HPDE6-E6E7 (cell line): Measurements from ENCODE around the gene ECT2.
"Not testable (repeated sequence)": the region's sequence is repeated elsewhere in the genome, so short reads cannot be mapped to it uniquely, and the experiment has no call there.

ENCODE experiments used
- DNase-seq: peaks from one replicate; pipeline ENCODE4 v3.0.0; 2011; ENCODE audit warnings: missing footprints; ENCODE audit errors: extremely low spot score

Gene ECT2, protein sequence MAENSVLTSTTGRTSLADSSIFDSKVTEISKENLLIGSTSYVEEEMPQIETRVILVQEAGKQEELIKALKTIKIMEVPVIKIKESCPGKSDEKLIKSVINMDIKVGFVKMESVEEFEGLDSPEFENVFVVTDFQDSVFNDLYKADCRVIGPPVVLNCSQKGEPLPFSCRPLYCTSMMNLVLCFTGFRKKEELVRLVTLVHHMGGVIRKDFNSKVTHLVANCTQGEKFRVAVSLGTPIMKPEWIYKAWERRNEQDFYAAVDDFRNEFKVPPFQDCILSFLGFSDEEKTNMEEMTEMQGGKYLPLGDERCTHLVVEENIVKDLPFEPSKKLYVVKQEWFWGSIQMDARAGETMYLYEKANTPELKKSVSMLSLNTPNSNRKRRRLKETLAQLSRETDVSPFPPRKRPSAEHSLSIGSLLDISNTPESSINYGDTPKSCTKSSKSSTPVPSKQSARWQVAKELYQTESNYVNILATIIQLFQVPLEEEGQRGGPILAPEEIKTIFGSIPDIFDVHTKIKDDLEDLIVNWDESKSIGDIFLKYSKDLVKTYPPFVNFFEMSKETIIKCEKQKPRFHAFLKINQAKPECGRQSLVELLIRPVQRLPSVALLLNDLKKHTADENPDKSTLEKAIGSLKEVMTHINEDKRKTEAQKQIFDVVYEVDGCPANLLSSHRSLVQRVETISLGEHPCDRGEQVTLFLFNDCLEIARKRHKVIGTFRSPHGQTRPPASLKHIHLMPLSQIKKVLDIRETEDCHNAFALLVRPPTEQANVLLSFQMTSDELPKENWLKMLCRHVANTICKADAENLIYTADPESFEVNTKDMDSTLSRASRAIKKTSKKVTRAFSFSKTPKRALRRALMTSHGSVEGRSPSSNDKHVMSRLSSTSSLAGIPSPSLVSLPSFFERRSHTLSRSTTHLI

DNA sequence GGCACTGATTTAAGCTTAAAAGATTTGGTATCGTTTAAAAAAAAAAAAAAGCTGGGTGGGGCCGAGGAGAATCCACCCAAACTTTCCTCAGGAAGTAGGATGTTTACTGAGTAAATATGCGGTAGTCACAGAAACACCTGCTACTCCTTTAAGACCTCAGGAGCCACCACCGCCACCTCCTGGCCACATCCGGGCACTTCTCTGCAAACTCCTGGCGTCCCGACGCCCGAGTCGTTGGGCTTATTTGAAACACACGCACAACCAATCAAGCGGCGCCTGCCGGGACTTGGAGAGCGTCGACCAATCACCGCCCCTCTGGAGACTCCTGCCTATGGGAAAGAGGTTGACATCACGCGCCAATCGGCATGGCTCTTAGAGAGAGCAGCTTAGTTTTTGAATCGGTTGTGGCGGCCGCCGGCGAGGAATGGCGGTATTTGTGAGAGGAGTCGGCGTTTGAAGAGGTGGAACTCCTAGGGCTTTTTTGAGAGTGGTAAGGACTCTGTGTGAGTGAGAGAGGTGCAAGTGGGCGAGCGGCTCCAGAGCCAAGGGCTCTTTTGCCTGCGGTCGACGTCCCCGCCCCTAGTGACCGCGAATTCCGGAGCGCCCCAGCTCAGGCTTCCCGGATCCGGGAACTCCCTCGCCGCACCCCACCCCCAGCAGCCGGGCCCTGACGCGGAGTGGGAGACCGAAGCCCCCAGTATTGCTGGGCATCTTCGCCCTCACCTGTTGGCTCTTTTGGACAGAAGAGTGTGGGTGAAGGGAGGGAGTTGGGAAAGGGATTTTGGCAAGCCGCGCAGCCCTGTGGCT, at the start of gene ECT2:
TSS of gene ECT2 (plus strand) at position 359 of the 807 bp plus-strand sequence. CDS start 3,805 bp downstream, outside the sequence.
- peak; percentile 97 for DNase-seq

DNA sequence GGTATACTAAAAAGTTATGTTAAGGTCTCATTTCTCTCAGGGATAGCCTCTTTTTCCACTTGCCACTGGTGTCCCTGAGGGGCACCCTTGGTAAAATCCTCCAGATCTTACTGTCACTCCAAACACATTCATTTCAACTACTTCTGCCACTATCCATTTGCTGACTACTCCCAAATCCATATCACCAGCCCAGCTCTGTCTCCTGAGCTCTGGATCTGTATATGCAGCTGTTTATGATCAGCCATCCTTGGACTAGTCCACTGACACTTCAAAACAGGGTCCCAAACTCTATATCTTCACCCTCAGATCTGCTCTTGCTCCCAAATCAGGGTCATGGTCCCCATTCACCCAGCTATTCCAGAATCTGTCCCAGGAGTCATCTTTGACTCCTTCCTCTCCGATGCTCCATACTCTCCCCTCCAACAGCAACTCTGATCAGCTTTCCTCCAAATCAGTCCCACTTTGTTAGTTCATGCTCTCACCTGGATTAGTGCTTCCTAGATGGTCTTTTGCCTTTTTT, 49.5 kb upstream of the ECT2 start:
- no peak for DNase-seq

DNA sequence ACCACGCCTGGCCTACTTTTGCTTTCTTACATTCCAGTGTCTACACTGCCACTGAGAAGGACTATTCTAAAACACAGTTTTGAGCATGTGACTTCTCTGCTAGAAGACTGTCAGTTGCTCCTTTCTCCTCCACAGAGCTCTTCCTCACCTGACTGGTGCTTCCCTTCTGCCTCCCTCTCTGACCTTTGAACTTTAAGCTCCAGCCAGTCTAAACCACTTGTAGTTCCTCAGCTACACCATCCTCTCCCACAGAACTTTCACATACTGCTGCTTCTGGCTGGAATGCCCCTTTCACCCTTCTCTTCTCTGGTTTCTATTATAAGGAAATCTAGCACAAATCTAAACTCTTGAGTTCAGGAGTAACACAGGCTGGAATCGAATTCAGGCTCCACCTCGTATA, 48.8 kb upstream of the ECT2 start:
- no peak for DNase-seq

DNA sequence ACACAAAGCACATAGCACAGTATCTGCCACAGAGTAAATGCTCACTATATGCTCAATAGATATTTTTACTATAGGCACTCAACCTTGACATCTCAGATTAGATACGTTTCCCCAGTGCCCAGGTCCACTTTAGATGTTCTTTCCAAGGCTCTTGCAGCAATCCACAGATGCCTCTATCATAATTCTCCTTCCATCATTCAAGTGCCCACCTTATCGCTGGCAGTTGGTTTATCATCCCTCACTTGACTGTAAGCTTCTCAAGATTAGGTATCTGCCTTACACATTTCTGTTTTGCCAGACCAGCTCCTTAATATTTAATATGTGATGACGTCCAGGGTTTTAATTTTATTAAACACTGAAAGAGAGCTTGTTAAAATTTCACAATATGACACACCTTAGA, 48.3 kb upstream of the ECT2 start:
- DNase-seq: no peak

DNA sequence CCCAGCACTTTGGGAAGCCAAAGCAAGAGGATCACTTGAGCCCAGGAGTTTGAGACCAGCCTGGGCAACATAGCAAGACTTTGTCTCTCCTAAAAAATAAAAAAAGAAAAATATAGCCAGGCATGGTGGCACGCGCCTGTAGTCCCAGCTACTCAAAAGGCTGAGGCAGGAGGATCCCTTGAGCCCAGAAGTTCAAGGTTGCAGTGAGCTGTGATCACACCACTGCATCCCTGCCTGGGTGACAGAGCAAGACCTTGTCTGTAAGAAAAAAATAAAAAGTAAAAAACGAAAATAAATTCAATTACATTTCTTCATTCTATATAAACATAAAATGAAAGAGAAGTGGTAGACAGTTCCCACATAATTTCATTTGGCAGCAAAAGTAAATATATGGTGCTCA, 47.8 kb upstream of the ECT2 start:
- not testable (repeated sequence) for DNase-seq

DNA sequence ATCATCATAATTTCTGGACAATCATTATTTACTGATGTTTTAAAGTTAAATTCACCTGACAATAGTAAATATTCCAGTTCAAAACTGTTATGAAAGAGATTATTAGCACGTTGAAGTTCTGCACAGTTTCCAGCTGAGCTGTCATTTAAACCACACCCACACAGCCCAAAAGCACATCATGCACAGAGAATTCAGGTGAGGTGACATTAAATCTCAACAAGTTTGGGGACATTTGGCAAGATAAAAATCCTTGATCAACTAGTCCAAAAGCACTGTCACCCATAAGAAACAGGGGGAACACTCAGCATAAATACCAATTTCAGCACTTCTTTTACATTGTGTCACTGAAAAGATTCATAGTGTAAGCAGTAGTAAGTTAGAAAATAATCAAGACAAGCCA, 46.5 kb upstream of the ECT2 start:
- no peak for DNase-seq

DNA sequence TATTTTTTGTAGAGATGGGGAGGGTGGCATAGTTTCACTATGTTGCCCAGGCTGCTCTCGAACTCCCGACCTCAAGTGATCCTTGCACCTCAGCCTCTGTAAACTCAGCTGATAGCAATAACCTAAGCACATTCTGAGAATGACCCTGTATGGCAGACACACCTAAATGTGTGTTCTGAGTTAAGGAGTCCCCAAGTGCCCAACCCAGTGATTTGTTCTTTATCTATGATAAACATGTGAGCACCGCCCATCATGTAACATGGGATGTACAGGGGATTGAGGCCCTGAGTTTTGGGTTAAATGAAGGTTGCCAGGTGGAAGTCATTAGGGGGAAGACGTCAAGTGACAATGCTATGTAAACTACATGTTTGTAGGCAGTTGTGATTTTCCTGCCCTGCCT, 45.4 kb upstream of the ECT2 start:
- no peak for DNase-seq

DNA sequence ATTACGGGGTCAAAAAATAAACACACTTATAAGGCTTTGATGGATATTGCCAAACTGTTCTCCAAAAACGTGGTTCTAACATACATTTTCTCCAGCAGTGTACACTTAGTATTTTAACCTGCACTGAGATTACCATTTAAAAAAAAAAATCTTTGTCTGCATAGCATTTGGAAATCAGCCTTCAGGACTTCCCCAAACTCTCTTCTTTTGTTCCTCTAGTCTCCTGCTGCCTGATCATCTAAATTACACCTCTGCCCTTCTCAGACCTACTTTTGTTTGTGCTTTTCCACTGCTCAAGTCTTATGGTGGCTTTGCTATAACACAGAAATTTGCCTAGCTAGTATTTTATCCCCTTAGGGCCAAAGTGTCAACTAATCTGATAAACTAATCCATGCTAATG, 43.5 kb upstream of the ECT2 start:
- DNase-seq: no peak

DNA sequence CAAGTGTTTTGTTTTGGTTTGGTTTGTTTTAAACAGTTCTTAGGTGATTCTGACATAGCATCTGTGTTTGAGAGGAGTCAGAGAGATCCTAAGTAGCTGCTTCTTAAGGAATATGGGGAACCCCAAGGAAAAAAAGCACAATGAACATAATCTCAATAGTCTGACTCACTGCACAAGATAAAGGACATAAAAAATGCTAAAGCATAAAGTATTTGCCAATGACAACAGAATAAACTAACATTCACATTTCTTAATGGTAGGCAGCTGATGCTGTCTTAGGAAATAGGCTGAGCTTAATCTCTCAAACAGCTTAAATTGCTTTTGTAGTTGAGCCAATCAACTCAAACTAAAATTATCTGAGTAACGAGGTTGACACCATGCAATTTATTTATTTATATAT, 42.6 kb upstream of the ECT2 start:
- DNase-seq: no peak

DNA sequence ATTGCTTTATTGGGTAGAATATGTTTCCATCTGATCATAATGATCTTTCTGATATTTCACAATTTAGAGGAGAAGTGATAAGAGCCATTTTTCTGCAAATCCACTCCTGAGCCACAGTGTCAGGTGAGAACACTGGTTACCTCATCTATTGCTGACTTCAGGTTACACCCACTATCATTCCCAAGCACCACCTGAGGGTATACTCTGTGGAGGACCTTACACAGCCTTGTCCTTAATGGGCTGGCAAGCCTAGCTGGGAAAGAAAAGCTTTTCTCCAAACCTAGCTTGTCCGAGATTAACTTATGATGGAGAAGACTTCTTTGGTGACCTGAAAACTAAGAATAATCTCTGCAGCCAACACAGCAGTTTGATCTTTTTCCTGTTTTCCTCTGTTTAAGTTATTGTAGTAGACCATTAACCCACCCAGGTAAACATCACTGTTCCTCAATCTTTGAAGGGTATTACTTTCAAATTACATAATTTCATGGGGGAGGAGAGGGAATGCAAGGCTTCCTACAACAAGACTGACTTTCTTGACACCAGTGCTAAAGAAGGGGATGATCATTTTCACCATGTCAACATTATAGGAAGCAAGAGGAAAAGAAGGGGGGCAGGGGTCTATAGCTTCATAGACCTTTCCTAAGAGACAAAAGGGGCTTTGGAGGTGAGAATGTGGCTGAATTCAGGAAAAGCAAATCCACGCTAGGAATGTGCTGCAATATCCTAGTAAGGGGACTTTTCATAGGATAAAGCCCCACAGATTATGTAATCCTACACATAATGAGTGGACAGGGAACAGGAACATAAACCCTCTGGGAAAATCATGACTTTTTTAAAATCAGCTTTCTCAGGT, 41.4 kb upstream of the ECT2 start:
- no peak for DNase-seq

DNA sequence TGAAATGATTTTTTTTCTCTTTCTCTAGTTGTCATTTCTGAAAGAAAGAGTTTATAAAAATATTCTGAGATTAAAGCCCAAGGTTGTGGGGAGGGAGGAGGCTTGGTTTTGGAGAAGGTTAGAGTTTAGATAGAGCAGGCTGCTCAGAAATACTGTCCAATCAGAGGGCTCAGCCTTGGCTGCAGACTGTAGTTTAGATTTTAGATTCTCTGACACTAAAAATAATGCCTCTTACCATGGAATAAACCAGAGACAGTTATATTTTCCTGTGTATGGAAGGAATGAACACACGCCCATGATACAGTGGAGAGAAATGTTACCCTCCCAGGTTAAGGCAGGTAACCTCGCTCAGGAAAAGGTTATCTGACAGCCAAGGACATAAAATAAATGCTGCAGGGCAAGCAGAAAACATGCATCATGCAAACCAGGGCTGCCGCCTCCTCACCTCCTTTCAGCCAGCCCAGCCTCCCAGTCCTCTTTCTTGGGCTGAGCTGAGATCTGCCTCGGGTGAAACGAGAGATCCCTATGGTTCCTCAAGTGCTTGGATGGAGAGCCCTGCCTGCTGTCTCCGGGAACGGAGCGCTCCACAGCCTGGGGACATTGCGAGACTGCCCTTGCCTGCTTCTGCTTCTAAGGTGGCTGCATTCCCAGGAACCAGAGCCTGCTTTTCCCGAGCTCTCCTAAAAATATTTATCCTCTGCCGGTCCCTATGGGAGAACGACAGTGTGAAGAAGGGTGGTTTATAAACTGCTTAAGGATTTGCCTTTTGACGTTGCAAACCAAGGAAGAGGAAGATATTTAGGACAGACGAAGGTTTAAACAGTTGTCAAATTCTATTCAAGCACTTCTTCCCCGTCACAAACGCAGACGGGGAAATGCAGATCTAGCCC, 40.5 kb upstream of the ECT2 start:
- peak; percentile 33 for DNase-seq

DNA sequence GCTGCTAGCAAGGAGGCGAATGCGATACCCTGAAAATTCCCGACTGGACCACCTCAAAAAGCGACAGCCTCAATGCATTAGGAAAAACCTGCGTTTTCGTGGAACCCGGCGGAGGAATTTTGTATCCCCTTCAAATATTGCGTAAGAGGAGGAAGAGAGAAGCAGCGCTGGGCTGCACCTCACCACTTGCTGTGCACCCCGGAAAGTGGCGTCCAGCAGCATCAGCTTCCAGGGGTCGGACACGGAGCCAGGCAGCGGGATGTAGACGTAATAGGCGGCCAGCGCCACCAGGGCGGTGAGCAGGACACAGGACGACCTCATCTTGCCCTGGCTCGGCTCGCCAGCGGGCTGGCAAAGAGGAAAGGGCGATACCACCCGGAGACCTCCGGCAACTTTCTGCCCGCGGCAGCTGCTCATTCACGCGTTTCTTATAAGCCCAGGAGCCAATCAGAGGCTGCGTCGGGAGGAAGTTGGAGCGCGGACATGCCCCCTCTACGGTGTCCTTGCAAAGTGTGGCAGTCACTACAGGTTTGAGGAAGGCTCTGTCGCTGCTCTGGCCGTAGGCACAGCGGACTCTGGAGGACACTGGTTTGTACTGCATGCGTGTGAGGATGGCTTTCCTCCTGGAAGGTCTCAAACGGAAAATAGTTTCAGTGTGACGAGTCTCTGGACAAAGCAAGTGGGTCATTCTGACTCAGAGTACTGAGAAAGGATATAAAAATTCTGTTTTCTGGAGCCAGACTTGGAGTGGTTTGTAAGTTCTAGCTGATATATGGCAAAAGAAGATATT, 39.7 kb upstream of the ECT2 start, which contains the start of gene NCEH1:
TSS of gene NCEH1 (minus strand) at position 404 of the 790 bp plus-strand sequence. CDS start at position 321, 83 bp downstream.
- peak; percentile 94 for DNase-seq

DNA sequence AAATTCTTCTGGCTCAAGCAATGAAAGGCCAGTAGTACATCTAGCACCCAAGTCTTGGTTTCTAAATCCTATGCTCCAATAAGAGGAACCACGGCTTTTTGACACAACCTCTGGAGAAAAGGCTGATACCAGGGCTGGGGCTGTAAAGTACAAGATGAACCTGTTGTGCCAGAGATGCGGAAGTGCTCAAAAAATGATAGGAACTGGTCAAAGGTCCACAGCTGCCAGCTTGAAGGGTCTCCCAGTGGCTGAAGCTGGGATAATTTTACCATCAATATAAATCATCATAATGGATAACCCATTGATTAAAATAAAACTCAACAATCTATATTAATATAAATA, 39.1 kb upstream of the ECT2 start:
- DNase-seq: peak; percentile 47

DNA sequence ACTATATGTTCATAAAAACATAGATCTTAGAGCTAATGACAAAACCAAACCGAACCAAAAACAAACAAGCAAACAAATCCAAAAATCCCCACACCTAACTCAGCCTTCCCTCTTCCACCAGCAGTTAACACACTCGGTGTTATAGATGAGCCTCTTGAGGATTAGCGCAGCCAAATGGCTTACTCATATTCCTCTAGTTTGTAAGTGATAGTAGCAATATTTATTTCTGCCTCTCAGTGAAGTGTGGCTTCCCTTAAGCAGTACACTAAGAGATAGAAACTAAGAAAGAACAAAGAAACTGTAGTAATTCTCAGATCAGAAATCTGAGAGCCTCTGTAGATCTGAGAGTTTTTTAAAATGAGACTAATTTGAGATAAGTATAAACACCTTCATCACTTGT, 37.2 kb upstream of the ECT2 start:
- no peak for DNase-seq

DNA sequence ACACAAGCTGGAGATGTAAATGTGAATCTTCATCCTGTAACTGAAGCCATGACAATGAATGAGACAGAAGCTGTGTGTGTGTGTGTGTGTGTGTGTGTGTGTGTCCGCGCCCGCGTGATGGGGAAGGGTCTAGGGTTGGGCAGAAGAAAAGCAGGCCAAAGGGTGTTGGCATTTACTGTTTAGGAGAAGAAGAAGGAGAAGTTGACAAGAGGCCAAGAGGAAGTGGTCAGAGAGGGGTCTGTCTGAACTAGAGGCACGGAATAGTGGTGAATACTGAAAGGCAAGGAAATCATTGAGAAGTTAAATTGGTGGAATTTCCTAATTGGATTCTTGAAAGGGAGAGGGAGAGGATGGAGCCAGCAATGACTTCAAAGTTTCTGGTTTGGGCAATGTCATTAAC, 34.0 kb upstream of the ECT2 start:
- no peak for DNase-seq

DNA sequence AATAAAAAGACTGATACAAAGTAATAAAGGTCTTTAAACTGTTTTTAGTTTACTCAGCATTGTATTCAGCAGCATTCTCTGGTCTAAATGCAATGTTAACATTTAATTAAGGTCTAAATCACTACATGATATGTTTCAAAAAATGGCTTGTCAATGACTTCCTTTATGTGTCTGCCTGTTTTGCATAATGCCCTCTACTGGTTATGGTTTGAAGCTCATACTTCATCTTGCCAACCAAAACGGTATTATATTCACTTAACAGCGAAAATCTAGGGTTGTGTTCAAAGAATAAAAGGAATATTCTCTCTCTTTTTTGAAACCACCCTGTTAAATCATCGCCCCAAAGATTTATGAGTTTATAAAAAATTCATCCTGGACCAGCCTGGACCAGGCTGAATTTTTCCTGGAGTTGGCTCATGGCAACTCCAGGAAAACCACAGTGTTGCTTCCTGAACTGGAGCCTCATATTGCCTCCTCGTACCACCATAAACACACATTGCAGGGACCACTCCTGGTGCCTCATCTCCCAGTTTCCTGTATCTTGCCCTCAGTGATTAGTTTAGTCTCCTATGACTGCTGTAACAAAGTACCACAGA, 32.9 kb upstream of the ECT2 start:
- DNase-seq: no peak

DNA sequence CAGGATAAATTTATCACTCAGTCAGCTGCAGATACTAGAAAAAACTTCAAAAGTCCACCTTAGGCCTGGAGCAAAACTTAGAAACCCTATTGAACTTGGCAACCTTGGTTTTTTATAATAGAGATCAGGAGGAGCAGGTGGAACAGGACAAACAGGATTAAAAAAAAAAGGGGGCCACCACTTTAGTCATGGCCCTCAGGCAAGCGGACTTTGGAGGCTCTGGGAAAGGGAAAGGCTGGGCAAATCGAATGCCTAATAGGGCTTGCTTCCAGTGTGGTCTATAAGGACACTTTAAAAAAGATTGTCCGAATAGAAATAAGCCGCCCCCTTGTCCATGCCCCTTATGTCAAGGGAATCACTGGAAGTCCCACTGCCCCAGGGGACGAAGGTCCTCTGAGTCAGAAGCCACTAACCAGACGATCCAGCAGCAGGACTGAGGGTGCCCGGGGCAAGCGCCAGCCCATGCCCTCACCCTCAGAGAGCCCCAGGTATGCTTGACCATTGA, 27.9 kb upstream of the ECT2 start:
- not testable (repeated sequence) for DNase-seq

DNA sequence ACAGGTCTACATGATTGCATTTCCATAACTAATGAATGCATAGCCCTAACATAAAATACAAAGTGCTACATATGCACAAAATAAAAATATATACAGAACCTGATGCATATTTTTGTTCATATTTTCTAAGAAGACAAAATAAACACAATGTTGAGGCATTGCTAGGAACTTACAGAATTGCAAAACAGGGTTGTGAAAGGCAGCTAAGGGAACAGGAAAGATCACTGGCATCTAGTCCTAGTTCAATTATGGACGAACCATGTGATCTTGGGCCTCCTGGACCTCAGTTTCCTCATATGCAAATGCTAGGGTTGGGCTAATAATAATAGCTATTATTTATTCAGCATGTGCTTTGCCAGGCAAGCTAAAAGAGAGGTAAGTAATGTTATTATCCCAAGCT, 24.1 kb upstream of the ECT2 start:
- DNase-seq: no peak
